ENCODE measurements around the gene ATP8A1. TPM values are rescaled to one million over a fixed set of nuclear protein-coding genes. Genes with fewer than 3 reads are reported as not detected.

The ATP8A1 gene
- total RNA-seq, 2 experiments from 2014 or later: 80.0 to 141 TPM

GRCh38 chr4:42626629-42627146 lies 30.2 kb downstream of the ATP8A1 start:
- H4K20me1 ChIP-seq (ENCODE audit: insufficient read depth, low read length): no peaks in the 10 kb centered on the region; the same call in 1 of the 2 replicates
- H3K36me3 ChIP-seq (ENCODE audit: insufficient read depth, low read length): peaks cover 82% of the 10 kb centered on the region
- peaks cover 75% of the 10 kb centered on the region for H3K4me1 ChIP-seq (ENCODE audit: insufficient read depth, low read length, poor library complexity, severe bottlenecking)
- DNase-seq (ENCODE audit: low spot score): no peak
- ChIA-PET POLR2A (interaction anchor here (0.6 to 3.7 kb wide), 11 partner anchors 9 to 89 kb away, joined by 3 to 32 read pairs (median 4); no protein-coding TSS in a partner anchor), CTCF (ENCODE audit: unreplicated experiment) (no interaction called here)
- H3K4me2 ChIP-seq (ENCODE audit: low read length): peak overlapping the region; percentile 70
- TF ChIP-seq EZH2phosphoT487 (IDR thresholded peaks at IDR 0.05; ENCODE audit: borderline replicate concordance, low read depth, low read length): no peak
- TF ChIP-seq CTCF (conservative IDR thresholded peaks at IDR 0.05; ENCODE audit: low read length): no peak
- H3K4me3 ChIP-seq (ENCODE audit: low read depth, low read length, poor library complexity, severe bottlenecking): peak overlapping the region; percentile 44
- H3K27ac ChIP-seq (ENCODE audit: low read depth, low read length, poor library complexity, severe bottlenecking): peak overlapping the region; percentile 73
- H3K79me2 ChIP-seq (ENCODE audit: insufficient read depth, low read depth, low read length): peaks cover 87% of the 10 kb centered on the region
- no peaks in the 10 kb centered on the region for H3K9me2 ChIP-seq (ENCODE audit: insufficient read depth, low read length)
- no peak overlapping the region for H2AFZ ChIP-seq (ENCODE audit: low read length)
- peaks cover 5% of the 10 kb centered on the region; the same call in 1 of the 2 replicates for H3K9me3 ChIP-seq (ENCODE audit: low read length)
- BruUV-seq (replicated peaks): no TSS peak
- intact Hi-C loops (cut with micrococcal nuclease; ENCODE audit: unreplicated experiment): no loop called here

GRCh38 chr4:42625329-42625728 lies 31.6 kb downstream of the ATP8A1 start:
- Histone ChIP-seq H3K4me2 (ENCODE audit: low read length) (peak overlapping the region; percentile 70), H3K9me3 (ENCODE audit: low read length) (peaks cover 5% of the 10 kb centered on the region; the same call in 1 of the 2 replicates), H3K36me3 (ENCODE audit: insufficient read depth, low read length) (peaks cover 83% of the 10 kb centered on the region), H3K9me2 (ENCODE audit: insufficient read depth, low read length) (no peaks in the 10 kb centered on the region), H4K20me1 (ENCODE audit: insufficient read depth, low read length) (no peaks in the 10 kb centered on the region; the same call in 1 of the 2 replicates), H3K4me3 (ENCODE audit: low read depth, low read length, poor library complexity, severe bottlenecking) (no peak overlapping the region), H3K27ac (ENCODE audit: low read depth, low read length, poor library complexity, severe bottlenecking) (no peak overlapping the region), H3K79me2 (ENCODE audit: insufficient read depth, low read depth, low read length) (peaks cover 87% of the 10 kb centered on the region), H2AFZ (ENCODE audit: low read length) (no peak overlapping the region), H3K4me1 (ENCODE audit: insufficient read depth, low read length, poor library complexity, severe bottlenecking) (peaks cover 63% of the 10 kb centered on the region)
- no TSS peak for BruUV-seq (replicated peaks)
- ChIA-PET POLR2A (interaction anchor here (0.9 to 3.7 kb wide), 6 partner anchors 9 to 49 kb away, joined by 3 to 32 read pairs (median 6); partner anchors contain the start of gene ATP8A1), CTCF (ENCODE audit: unreplicated experiment) (no interaction called here)
- DNase-seq (ENCODE audit: low spot score): no peak
- intact Hi-C loops (cut with micrococcal nuclease; ENCODE audit: unreplicated experiment): no loop called here
- TF ChIP-seq CTCF (conservative IDR thresholded peaks at IDR 0.05; ENCODE audit: low read length): no peak
- no peak for TF ChIP-seq EZH2phosphoT487 (IDR thresholded peaks at IDR 0.05; ENCODE audit: borderline replicate concordance, low read depth, low read length)

DNA sequence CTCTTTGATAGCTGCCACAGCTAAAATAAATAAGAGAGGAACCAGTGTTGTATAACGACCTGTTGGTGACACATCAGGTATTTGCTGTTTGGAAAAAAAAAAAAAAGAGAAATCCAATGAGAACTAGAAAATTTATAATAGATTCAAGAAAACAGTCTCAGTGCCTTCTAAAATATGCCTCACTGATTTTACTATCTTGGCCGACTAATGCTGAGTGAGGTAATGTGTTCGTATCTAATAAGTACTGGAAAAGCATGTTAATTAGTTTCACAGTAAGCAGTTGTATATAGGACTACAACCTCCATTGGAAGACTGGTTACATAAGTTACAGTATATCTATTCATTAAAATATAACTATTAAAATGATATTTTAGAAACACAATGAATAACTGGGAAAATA lies 32.4 kb downstream of the ATP8A1 start:
- no peak for DNase-seq (ENCODE audit: low spot score)
- Histone ChIP-seq H3K36me3 (ENCODE audit: insufficient read depth, low read length) (peaks cover 83% of the 10 kb centered on the region), H3K9me2 (ENCODE audit: insufficient read depth, low read length) (no peaks in the 10 kb centered on the region), H3K79me2 (ENCODE audit: insufficient read depth, low read depth, low read length) (peaks cover 86% of the 10 kb centered on the region), H3K27ac (ENCODE audit: low read depth, low read length, poor library complexity, severe bottlenecking) (no peak overlapping the region), H3K9me3 (ENCODE audit: low read length) (peaks cover 5% of the 10 kb centered on the region; the same call in 1 of the 2 replicates), H3K4me3 (ENCODE audit: low read depth, low read length, poor library complexity, severe bottlenecking) (no peak overlapping the region), H3K4me1 (ENCODE audit: insufficient read depth, low read length, poor library complexity, severe bottlenecking) (peaks cover 55% of the 10 kb centered on the region), H4K20me1 (ENCODE audit: insufficient read depth, low read length) (no peaks in the 10 kb centered on the region; the same call in 1 of the 2 replicates), H2AFZ (ENCODE audit: low read length) (no peak overlapping the region), H3K4me2 (ENCODE audit: low read length) (no peak overlapping the region)
- intact Hi-C loops (cut with micrococcal nuclease; ENCODE audit: unreplicated experiment): no loop called here
- POLR2A ChIA-PET: interaction anchor here (0.9 to 1.5 kb wide), 3 partner anchors 17 to 32 kb away, joined by 3 to 7 read pairs (median 5); partner anchors contain the start of gene ATP8A1
- TF ChIP-seq CTCF (conservative IDR thresholded peaks at IDR 0.05; ENCODE audit: low read length) (no peak), EZH2phosphoT487 (IDR thresholded peaks at IDR 0.05; ENCODE audit: borderline replicate concordance, low read depth, low read length) (no peak)
- CTCF ChIA-PET (ENCODE audit: unreplicated experiment): no interaction called here
- BruUV-seq (replicated peaks): TSS peak; percentile 2
